H1 (cell line): ENCODE results near the gene TIA1. TPM values are rescaled to one million over a fixed set of nuclear protein-coding genes. Genes with fewer than 3 reads are reported as not detected.

Source experiments
- CTCF ChIA-PET: fragments of 300-600 bp; sonication (Branson Sonifier 250); formaldehyde crosslinking; loops from one replicate; lab custom pipeline; 2021; ENCODE audit not compliant: partially characterized antibody; lab: Charles Lee
- POLR2A ChIA-PET: fragments of 300-600 bp; sonication (Branson Sonifier 250); formaldehyde crosslinking; loops from one replicate; lab custom pipeline; 2021; ENCODE audit warnings: inconsistent platforms; ENCODE audit not compliant: partially characterized antibody; lab: Charles Lee
- DNase-seq, 2 experiments: peaks; one replicate each; pipeline versions ENCODE4 v3.0.0 to v3.0.0-alpha.2; 2010 to 2022; ENCODE audit warnings: low spot score in 2 of 2, low read depth in 1 of 2, mixed read lengths in 1 of 2
- FAIRE-seq: peaks from 2 replicates; lab custom pipeline; 2011; peaks lifted over from hg19 to GRCh38; lab: Jason Lieb, UNC
- H2AFZ ChIP-seq: 2 replicates; pipeline ENCODE4 v1.8.1; 2012; ENCODE audit warnings: low read length, inconsistent platforms
- H2AK5ac ChIP-seq: 2 replicates; pipeline ENCODE4 v1.6.1; 2013; ENCODE audit warnings: low read depth, low read length
- H2BK120ac ChIP-seq: replicated peaks from 2 replicates; pipeline ENCODE3; 2013; ENCODE audit warnings: low read depth, low read length, inconsistent platforms
- H2BK12ac ChIP-seq: 2 replicates; pipeline ENCODE4 v1.6.1; 2013; ENCODE audit warnings: low read depth, low read length
- H2BK15ac ChIP-seq: 2 replicates; pipeline ENCODE4 v1.6.1; 2013; ENCODE audit warnings: low read length
- H2BK20ac ChIP-seq: 2 replicates; pipeline ENCODE4 v1.6.1; 2013; ENCODE audit warnings: low read length
- H2BK5ac ChIP-seq: 2 replicates; pipeline ENCODE4 v1.6.1; 2013; ENCODE audit warnings: low read depth, low read length
- H3K14ac ChIP-seq: 2 replicates; pipeline ENCODE4 v1.6.1; 2013; ENCODE audit warnings: inconsistent platforms; ENCODE audit not compliant: insufficient read length
- H3K18ac ChIP-seq: 2 replicates; pipeline ENCODE4 v1.6.1; 2013; ENCODE audit warnings: low read length; ENCODE audit errors: extremely low read depth
- H3K23ac ChIP-seq: 2 replicates; pipeline ENCODE4 v1.6.1; 2013; ENCODE audit warnings: inconsistent platforms; ENCODE audit not compliant: insufficient read length
- H3K23me2 ChIP-seq: 2 replicates; pipeline ENCODE4 v1.6.1; 2013; ENCODE audit warnings: low read depth, low read length
- H3K27ac ChIP-seq: 2 replicates; pipeline ENCODE4 v1.6.1; 2011; ENCODE audit warnings: low read depth, low read length, inconsistent platforms
- H3K27me3 ChIP-seq, 4 experiments: replicated peaks in 1 of 4; 1 replicate in 1 of 4; 2 replicates in 3 of 4; pipeline versions ENCODE4 v1.6.1 to v1.8.1; 2011 to 2013; ENCODE audit warnings: low read length in 3 of 4, mild to moderate bottlenecking in 3 of 4, inconsistent platforms in 2 of 4, mixed read lengths in 2 of 4, moderate library complexity in 1 of 4; ENCODE audit not compliant: control insufficient read depth in 3 of 4, insufficient read depth in 3 of 4; ENCODE audit errors: extremely low read depth in 1 of 4
- H3K36me3 ChIP-seq, 4 experiments: 2 replicates each; pipeline versions ENCODE4 v1.6.1 to v1.8.1; 2011 to 2013; ENCODE audit warnings: mild to moderate bottlenecking in 4 of 4, low read length in 3 of 4, moderate library complexity in 2 of 4, control low read depth in 1 of 4, inconsistent platforms in 1 of 4; ENCODE audit not compliant: insufficient read depth in 4 of 4, control insufficient read depth in 2 of 4
- H3K4ac ChIP-seq: replicated peaks from 2 replicates; pipeline ENCODE3; 2013; ENCODE audit warnings: low read length, low read depth, mixed read lengths, inconsistent platforms; ENCODE audit not compliant: insufficient read length
- H3K4me1 ChIP-seq, 4 experiments: replicated peaks in 1 of 4; 1 replicate in 1 of 4; 2 replicates in 3 of 4; pipeline versions ENCODE4 v1.6.1 to v1.8.1; 2011 to 2013; ENCODE audit warnings: low read length in 3 of 4, inconsistent platforms in 2 of 4, mixed read lengths in 1 of 4; ENCODE audit not compliant: insufficient read depth in 4 of 4, control insufficient read depth in 3 of 4
- H3K4me2 ChIP-seq, 2 experiments: 2 replicates each; pipeline versions ENCODE4 v1.6.1 to v1.8.1; 2011 to 2013; ENCODE audit warnings: low read depth in 2 of 2, low read length in 2 of 2, control low read depth in 1 of 2, inconsistent platforms in 1 of 2, mild to moderate bottlenecking in 1 of 2; ENCODE audit not compliant: insufficient read depth in 1 of 2
- H3K4me3 ChIP-seq, 4 experiments: fragments of 200-600, 300-600 bp in 1 of 4; sonication (generic), shearing (Covaris generic), sonication (Bioruptor Twin) in 1 of 4; 2 replicates each; pipeline versions ENCODE4 v1.5.1 to v1.8.1; 2011 to 2016; ENCODE audit warnings: low read length in 4 of 4, low read depth in 3 of 4, control low read depth in 2 of 4, inconsistent platforms in 2 of 4, mild to moderate bottlenecking in 2 of 4, mixed read lengths in 1 of 4, moderate library complexity in 1 of 4; ENCODE audit not compliant: insufficient read depth in 2 of 4; ENCODE audit errors: extremely low read depth in 1 of 4
- H3K56ac ChIP-seq: replicated peaks from 2 replicates; pipeline ENCODE3; 2013; ENCODE audit warnings: low read depth, mild to moderate bottlenecking, mixed read lengths, low read length, inconsistent platforms; ENCODE audit not compliant: insufficient read length
- H3K79me1 ChIP-seq: 2 replicates; pipeline ENCODE4 v1.6.1; 2013; ENCODE audit warnings: low read depth, low read length, control low read depth
- H3K79me2 ChIP-seq, 2 experiments: 2 replicates each; pipeline versions ENCODE4 v1.6.1 to v1.8.1; 2012 to 2013; ENCODE audit warnings: low read length in 2 of 2, mild to moderate bottlenecking in 2 of 2, inconsistent platforms in 1 of 2; ENCODE audit not compliant: insufficient read depth in 2 of 2, control insufficient read depth in 1 of 2
- H3K9ac ChIP-seq, 4 experiments: replicated peaks in 1 of 4; 1 replicate in 1 of 4; 2 replicates in 3 of 4; pipeline versions ENCODE4 v1.6.1 to v1.8.1; 2011 to 2013; ENCODE audit warnings: low read depth in 3 of 4, low read length in 3 of 4, control low read depth in 2 of 4, mild to moderate bottlenecking in 2 of 4, moderate library complexity in 2 of 4, inconsistent platforms in 1 of 4; ENCODE audit errors: extremely low read depth in 1 of 4
- H3K9me3 ChIP-seq, 2 experiments: 2 replicates each; pipeline versions ENCODE4 v1.6.1 to v1.8.1; 2012 to 2013; ENCODE audit warnings: mild to moderate bottlenecking in 2 of 2, moderate library complexity in 2 of 2, control low read depth in 1 of 2, inconsistent platforms in 1 of 2, low read depth in 1 of 2, low read length in 1 of 2, mixed read lengths in 1 of 2; ENCODE audit not compliant: insufficient read depth in 2 of 2
- H4K20me1 ChIP-seq, 2 experiments: replicated peaks in 1 of 2; 2 replicates each; pipeline versions ENCODE3 to v1.8.1; 2011 to 2013; ENCODE audit warnings: inconsistent platforms in 2 of 2, low read length in 2 of 2, mild to moderate bottlenecking in 1 of 2; ENCODE audit not compliant: insufficient read depth in 2 of 2, control insufficient read depth in 1 of 2
- H4K5ac ChIP-seq: 2 replicates; pipeline ENCODE4 v1.6.1; 2013; ENCODE audit warnings: low read length, low read depth, mixed read lengths, inconsistent platforms; ENCODE audit not compliant: insufficient read length
- H4K8ac ChIP-seq: 2 replicates; pipeline ENCODE4 v1.8.0; 2013; ENCODE audit warnings: mild to moderate bottlenecking, moderate library complexity, low read length, inconsistent platforms; ENCODE audit not compliant: insufficient read depth; ENCODE audit errors: extremely low read depth
- H4K91ac ChIP-seq: replicated peaks from 2 replicates; pipeline ENCODE3; 2013; ENCODE audit warnings: low read length, mixed read lengths, inconsistent platforms; ENCODE audit not compliant: insufficient read length
- RBBP5 ChIP-seq: IDR thresholded peaks from 2 replicates; pipeline ENCODE4 v1.7.1; 2012; ENCODE audit warnings: low read depth, mild to moderate bottlenecking, inconsistent platforms, low read length, moderate library complexity, borderline replicate concordance
- TEAD4 ChIP-seq: IDR thresholded peaks from 2 replicates; pipeline ENCODE4 v1.6.1; 2012; ENCODE audit warnings: low read depth, low read length, inconsistent platforms, mixed read lengths
- WGBS, 2 experiments: shearing (Covaris generic) in 1 of 2; methylation state at CpG; one replicate each; pipeline versions ENCODE4 v1.1.6 to v1.1.7; 2013 to 2015; ENCODE audit warnings: low lambda C conversion rate in 2 of 2, mixed read lengths in 2 of 2, inconsistent platforms in 1 of 2, low coverage in 1 of 2, missing lambda C conversion rate in 1 of 2; ENCODE audit not compliant: insufficient replicate concordance in 2 of 2, insufficient coverage in 1 of 2, insufficient read length in 1 of 2; ENCODE audit errors: extremely low coverage in 1 of 2, missing lambda C conversion rate in 1 of 2; 5-methylcytosine and 5-hydroxymethylcytosine counted together
- polyA plus RNA-seq, 7 experiments: library from polyadenylated mRNA; depleted of rRNA in 3 of 7; stranded (reverse) in 5 of 7; unstranded in 2 of 7; fragments of >200 nt in 5 of 7; fragments of 200-250 nt in 2 of 7; gene quantifications; 1 replicate in 5 of 7; 2 replicates in 1 of 7; 4 replicates in 1 of 7; pipeline versions ENCODE4 v1.2.1 to v1.2.3, GENCODE V29; 2011 to 2013; ENCODE audit warnings: missing spikeins in 2 of 7, mixed read lengths in 2 of 7
- total RNA-seq: library from RNA; stranded (reverse); fragmentation: NEBNext Ultra II Directional; extraction: Animal tissue kit (Norgen Biotek cat#: 25700); gene quantifications from 2 replicates; pipeline ENCODE4 v1.2.1, GENCODE V29; 2021

The TIA1 gene
- total and polyA plus RNA-seq, 2 of the 8 experiments (the other 6 are each of a cell fraction or from before 2014, with no cell fraction given) = 58.6 to 181 TPM

DNA sequence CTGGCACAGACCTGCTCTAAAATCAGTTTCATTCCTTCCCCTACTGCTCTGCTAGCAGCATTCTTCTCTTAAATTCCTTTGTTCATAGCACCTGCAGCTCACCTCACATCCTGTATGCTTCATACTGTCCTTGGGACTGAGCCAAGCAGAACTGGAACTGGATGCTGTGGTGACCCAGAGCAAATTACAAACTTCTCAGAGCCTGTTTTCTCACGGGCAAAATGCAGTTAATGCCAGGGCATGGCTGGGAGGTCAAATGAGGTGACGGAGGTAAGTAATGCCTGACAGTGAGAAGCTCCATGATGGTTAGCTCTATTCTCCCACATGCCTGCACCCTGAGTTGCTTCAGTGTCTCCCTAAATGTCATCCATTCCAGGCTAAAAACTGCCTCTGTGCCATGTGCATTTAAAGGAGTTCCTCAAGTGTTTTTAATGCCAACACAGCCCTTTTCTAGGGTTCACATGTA, 87.3 kb downstream of the TIA1 start:
- no peaks in the 10 kb centered on the region for H3K23me2 ChIP-seq
- H3K27ac ChIP-seq = no peak overlapping the region
- H4K5ac ChIP-seq = no peak overlapping the region
- H2BK15ac ChIP-seq = no peak overlapping the region
- H3K9ac ChIP-seq = no peak overlapping the region
- no peaks in the 10 kb centered on the region for H4K20me1 ChIP-seq
- no peak overlapping the region for H2BK5ac ChIP-seq
- H2AK5ac ChIP-seq = no peak overlapping the region
- TF ChIP-seq RBBP5 (no peak), TEAD4 (peak; percentile 15; the same call in 1 of the 2 replicates)
- no peak overlapping the region for H4K91ac ChIP-seq
- no peak overlapping the region for H3K18ac ChIP-seq
- H2BK12ac ChIP-seq = no peak overlapping the region
- no peak overlapping the region for H3K23ac ChIP-seq
- POLR2A ChIA-PET = interaction anchor here (0.6 to 2.8 kb wide), 3 partner anchors 29 to 247 kb away, joined by 3 to 8 read pairs (median 4); partner anchors contain the start of genes MXD1 and SNRPG
- no peak overlapping the region for H2AFZ ChIP-seq
- no peak overlapping the region for H3K4me2 ChIP-seq
- 96% methylated on average over 2 of the region's 2 CpGs; no CpG with 5 or more reads in 1 of the 2 experiments for WGBS, 2 experiments
- no peak overlapping the region for H3K4ac ChIP-seq
- H3K56ac ChIP-seq = no peak overlapping the region
- no peaks in the 10 kb centered on the region for H3K79me2 ChIP-seq
- no peak for DNase-seq
- CTCF ChIA-PET = interaction anchor here (0.6 to 1.6 kb wide), 5 partner anchors 107 to 1094 kb away, joined by 3 to 4 read pairs (median 3); no protein-coding TSS in a partner anchor
- no peak overlapping the region for H2BK20ac ChIP-seq
- H3K36me3 ChIP-seq = peaks cover 0 to 21% (median 0%) of the 10 kb centered on the region in 4 experiments; a peak in 3 of 8 replicates
- no peaks in the 10 kb centered on the region for H3K27me3 ChIP-seq
- no peak overlapping the region for H3K14ac ChIP-seq
- H2BK120ac ChIP-seq = no peak overlapping the region
- no peaks in the 10 kb centered on the region for H3K9me3 ChIP-seq
- no peak for FAIRE-seq
- no peak overlapping the region for H3K4me3 ChIP-seq
- H3K79me1 ChIP-seq = no peaks in the 10 kb centered on the region
- H3K4me1 ChIP-seq = no peaks in the 10 kb centered on the region
- H4K8ac ChIP-seq = no peak overlapping the region
